PC-9 (cell line): Measurements from ENCODE around the gene TFAP2A.

Source experiments
- CTCF ChIP-seq: fragments of 200-600 bp; sonication (generic); conservative IDR thresholded peaks from 2 replicates; pipeline ENCODE4 v1.6.1; 2017; ENCODE audit warnings: mixed run types, antibody characterized with exemption, mild to moderate bottlenecking, moderate library complexity
- EZH2 ChIP-seq: fragments of 200-600 bp; sonication (generic); IDR thresholded peaks from 2 replicates; pipeline ENCODE4 v1.8.0; 2017; ENCODE audit warnings: antibody characterized with exemption, low read depth

- TF ChIP-seq EZH2 = no peak
- no peak for TF ChIP-seq CTCF
Observed at GRCh38 chr6:10408457-10408856, 6.4 kb downstream of the TFAP2A start.
